22Rv1 (cell line): ENCODE data around the gene STX4.
"Not testable (repeated sequence)": the region's sequence is repeated elsewhere in the genome, so short reads cannot be mapped to it uniquely, and the experiment has no call there.

Experiments
- H3K27ac ChIP-seq: fragments of 450-650 bp; 2 replicates; pipeline ENCODE4 v1.5.1; 2017
- CTCF ChIP-seq: fragments of 450-650 bp; IDR thresholded peaks from 2 replicates; pipeline ENCODE4 v1.5.1; 2017; ENCODE audit warnings: mild to moderate bottlenecking
- ZFX ChIP-seq: fragments of 450-650 bp; IDR thresholded peaks from 2 replicates; pipeline ENCODE4 v1.6.1; 2017; ENCODE audit warnings: antibody characterized with exemption, borderline replicate concordance

STX4 gene

DNA sequence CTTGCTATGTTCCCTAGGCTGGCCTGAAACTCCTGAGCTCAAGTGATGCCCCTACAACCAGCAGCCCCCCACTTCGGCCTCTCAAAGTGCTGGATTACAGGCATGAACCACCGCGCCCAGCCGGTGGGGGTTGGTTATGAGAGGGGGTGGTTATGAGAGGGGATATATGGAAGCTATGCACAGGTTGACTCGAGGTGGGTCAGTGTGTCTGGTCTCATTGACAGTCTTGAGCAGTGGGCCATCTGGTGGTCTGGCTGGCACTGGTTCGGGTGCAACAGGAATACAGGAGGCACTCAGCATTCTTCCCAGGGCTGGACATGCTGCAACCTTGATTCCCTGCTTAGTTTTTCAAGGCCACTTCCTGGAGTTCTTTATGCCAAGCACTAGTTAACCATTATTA, 17.3 kb upstream of the STX4 start:
- H3K27ac ChIP-seq = no peak overlapping the region
- TF ChIP-seq ZFX = no peak
- TF ChIP-seq CTCF = no peak

GRCh38 chr16:31017756-31018155, 15.6 kb upstream of the STX4 start:
- not testable (repeated sequence) for H3K27ac ChIP-seq

GRCh38 chr16:31020536-31020935, 12.8 kb upstream of the STX4 start:
- TF ChIP-seq CTCF (no peak), ZFX (no peak)
- no peak overlapping the region for H3K27ac ChIP-seq

DNA sequence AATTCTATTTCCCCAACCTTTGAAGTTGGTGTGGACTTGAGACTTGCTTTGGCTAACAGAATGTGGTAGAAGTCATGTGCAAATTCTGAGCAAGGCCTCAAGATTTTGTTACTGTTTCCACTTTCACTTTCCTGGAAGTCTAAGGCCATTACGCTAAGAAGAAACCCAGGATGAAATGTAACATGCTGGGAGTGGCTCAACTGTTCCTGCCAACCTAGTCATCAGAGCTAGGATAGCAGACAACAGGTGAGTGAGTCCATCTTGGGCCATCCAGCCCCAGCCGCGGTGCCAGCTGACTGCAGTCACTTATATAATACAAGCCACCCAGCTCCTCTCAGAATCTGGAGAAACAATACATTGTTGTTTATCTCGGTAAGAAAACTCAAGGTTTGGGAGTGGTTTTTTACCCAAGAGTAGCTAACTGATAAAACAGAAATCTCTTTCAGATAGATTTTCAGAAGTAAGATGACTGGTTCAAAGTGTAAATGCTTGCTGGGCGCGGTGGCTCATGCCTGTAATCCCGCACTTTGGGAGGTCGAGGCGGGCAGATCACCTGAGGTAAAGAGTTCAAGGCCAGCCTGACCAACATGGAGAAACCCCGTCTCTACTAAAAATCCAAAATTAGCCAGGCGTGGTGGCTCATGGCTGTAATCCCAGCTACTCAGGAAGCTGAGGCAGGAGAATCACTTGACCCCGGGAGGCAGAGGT, 10.7 kb upstream of the STX4 start:
- TF ChIP-seq ZFX (no peak), CTCF (no peak)
- no peak overlapping the region for H3K27ac ChIP-seq

GRCh38 chr16:31023252-31023602, 10.1 kb upstream of the STX4 start:
- no peak for TF ChIP-seq ZFX
- no peak for TF ChIP-seq CTCF
- no peak overlapping the region for H3K27ac ChIP-seq

DNA sequence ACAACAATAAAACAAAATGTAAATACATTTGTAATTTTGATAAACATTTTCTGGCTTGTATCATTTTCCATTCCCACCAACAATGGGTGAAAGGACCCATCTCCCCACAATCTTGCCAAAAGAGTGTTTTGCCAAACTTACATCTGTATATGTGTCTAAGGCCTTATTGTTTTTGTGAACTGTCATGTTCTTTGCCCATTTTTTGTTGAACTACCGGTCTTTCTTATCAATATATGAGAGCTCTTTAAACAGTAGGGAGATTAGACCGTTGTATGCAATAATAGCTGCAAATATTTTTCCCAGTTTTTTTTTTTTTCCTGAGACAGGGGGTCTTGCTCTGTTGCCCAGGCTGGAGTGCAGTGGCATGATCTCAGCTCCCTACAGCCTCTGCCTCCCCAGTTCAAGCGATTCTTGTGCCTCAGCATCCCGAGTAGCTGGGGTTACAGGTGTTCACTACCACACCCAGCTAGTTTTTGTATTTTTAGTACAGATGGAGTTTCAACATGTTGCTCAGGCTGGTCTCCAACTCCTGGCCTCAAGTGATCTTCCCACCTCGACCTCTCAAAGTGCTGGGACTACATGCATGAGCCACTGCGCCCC, 9.6 kb upstream of the STX4 start:
- TF ChIP-seq ZFX (no peak), CTCF (no peak)
- H3K27ac ChIP-seq = no peak overlapping the region

DNA sequence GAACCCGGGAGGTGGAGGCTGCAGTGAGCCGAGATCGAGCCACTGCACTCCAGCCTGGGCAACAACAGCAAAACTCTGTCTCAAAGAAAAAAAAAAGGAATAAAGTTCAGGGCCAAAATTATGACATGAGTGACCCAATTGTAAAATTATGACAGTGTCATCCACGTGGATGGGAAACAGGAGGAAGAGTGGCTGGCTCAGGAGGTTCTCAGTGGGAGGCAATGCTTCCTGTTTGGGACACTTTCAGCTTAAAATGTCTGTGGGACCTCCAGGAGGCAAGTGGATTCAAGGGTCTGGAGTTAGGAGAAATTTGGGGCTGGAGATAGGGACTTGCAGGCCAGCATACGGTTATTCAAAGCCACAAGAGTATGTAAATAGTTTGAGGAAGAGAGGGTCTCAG, 8.0 kb upstream of the STX4 start:
- H3K27ac ChIP-seq = no peak overlapping the region
- TF ChIP-seq CTCF (no peak), ZFX (no peak)

- no peak overlapping the region for H3K27ac ChIP-seq
- no peak for TF ChIP-seq ZFX
- no peak for TF ChIP-seq CTCF
These were observed 4.1 kb upstream of the STX4 start for GRCh38 chr16:31029272-31029671.
